ENCODE results near the gene RUVBL2. TPM values are rescaled to one million over a fixed set of nuclear protein-coding genes. Genes with fewer than 3 reads are reported as not detected.
"Not testable (repeated sequence)": the region's sequence is repeated elsewhere in the genome, so short reads cannot be mapped to it uniquely, and the experiment has no call there.

Gene RUVBL2
- total RNA-seq, 1 donor from 2014 or later = 174 TPM

DNA sequence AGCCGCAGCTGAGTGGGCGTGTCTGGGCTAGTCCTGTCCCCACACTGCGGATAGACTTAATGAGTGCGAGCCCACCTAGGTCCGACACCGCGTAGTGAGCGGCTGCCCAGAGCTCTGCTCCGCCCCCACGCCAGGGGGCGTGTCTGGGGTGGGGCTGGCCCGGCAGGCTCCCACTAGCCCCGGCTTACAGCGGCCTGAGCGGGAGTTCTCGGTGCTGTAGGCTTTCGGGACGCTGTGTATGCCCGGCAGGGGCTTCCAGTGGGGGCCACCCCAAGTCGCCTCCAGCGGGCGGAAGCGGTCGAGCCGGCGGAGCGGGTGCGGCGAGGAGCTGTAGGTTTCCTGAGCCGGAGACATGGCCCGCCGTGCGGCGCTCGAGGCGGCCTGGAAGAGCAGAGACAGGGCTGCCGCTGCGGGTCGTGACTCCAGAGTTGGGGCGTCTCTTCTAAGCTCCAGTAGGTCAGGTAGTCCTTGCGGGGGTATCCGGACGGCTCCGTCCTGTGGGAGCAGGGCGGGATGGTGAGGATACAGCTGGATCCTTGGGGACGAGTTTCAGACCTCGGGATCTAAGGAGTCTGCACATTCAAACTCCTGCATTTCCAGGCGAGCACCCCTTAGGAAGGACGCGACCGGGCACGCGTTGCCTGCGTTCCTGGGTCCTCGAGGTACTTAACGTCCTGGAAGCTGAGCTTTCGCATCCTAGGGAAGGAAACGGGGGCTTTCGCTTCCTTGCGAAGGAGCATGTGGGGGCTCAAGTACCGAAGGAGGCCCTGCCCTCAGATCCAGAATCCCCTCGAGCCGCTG, 62.6 kb downstream of the RUVBL2 start:
- TF ChIP-seq, protein P1, sequence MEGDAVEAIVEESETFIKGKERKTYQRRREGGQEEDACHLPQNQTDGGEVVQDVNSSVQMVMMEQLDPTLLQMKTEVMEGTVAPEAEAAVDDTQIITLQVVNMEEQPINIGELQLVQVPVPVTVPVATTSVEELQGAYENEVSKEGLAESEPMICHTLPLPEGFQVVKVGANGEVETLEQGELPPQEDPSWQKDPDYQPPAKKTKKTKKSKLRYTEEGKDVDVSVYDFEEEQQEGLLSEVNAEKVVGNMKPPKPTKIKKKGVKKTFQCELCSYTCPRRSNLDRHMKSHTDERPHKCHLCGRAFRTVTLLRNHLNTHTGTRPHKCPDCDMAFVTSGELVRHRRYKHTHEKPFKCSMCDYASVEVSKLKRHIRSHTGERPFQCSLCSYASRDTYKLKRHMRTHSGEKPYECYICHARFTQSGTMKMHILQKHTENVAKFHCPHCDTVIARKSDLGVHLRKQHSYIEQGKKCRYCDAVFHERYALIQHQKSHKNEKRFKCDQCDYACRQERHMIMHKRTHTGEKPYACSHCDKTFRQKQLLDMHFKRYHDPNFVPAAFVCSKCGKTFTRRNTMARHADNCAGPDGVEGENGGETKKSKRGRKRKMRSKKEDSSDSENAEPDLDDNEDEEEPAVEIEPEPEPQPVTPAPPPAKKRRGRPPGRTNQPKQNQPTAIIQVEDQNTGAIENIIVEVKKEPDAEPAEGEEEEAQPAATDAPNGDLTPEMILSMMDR (IDR thresholded peaks at IDR 0.05; ENCODE audit: insufficient read depth, low read length, poor library complexity, severe bottlenecking) = peak; percentile 33
- H3K4me3 ChIP-seq (ENCODE audit: low read depth, low read length) = peak overlapping the region; percentile 60
- H3K36me3 ChIP-seq (ENCODE audit: control insufficient read depth, insufficient read depth, low read length) = no peaks in the 10 kb centered on the region
- peak; percentile 4 for DNase-seq (ENCODE audit: low read depth)
- no peaks in the 10 kb centered on the region for H3K27me3 ChIP-seq (ENCODE audit: control insufficient read depth, insufficient read depth, low read length)

DNA sequence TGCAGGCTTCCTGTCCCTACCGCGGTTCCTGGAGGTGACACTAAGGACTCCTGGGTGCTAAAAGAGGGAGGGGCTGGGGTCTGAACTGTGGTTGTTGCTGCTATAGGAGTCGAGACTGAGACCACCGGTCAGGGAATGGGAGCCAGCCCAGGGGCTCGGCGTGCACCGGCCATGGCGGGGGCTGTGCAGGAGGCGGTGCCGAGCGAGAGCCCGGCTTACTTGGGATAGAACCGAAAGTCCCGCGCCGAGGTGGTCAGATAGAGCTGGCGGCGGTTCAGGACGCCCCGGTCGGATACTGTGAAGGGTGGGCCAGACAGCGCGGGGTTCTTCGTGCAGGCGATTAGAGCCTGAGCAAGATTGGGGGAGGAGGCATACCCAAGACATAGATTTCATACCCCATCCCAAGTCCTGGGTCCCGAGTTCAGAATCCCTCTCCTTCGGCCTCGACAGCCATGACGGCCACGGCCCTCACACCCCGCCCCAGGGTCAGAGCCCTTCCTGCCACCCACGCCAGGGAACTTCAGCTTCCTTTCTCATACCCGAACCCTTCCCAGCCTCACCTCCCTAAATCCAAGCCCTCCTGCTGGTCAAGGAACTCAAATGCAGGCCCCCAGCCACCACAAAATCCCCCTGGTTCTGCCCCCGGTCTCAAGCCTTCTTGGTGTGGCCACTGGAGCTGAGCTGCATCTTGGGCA, 63.4 kb downstream of the RUVBL2 start:
- DNase-seq (ENCODE audit: low read depth); H3K36me3 ChIP-seq (ENCODE audit: control insufficient read depth, insufficient read depth, low read length); H3K27me3 ChIP-seq (ENCODE audit: control insufficient read depth, insufficient read depth, low read length): not testable (repeated sequence)
- H3K4me3 ChIP-seq (ENCODE audit: low read depth, low read length) = peak overlapping the region; percentile 60

DNA sequence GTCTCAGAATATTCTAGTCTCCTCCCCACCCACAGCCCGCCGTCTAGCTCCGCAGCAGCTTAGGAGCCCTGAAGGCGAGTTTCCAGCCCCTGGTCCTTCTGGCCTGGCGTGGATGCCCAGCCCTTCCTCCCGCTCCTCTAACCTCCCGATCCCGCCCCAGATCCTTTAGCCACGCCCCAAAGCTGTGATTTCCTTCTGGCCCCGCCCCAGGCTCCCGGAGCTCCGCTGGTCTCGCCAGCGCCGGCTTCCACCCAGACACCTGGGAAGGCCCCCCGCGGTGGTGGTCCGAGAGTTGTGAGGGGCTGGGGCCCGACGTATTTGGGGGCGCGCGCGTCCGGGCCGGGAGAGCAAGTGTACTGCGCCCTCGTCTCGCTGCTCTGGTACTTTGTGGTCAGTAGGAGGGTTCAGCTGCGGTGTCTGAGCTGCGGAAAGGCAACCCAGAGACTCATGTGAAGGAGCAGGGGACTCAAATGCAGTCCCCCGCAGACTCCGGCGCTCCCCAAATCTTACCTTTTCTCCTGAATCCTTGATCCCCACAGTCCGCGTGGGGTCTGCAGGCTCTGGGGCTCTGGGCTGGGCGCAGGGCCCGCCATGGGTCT, 64.0 kb downstream of the RUVBL2 start, which contains the start of gene CGB7:
Gene CGB7, minus strand, starts transcription at position 114 of the 599 bp plus-strand sequence. CDS start 2,374 bp downstream, outside the sequence.
- H3K4me3 ChIP-seq (ENCODE audit: low read depth, low read length) = peak within 1 kb of the TSS; percentile 60
- TF ChIP-seq, protein P1 (IDR thresholded peaks at IDR 0.05; ENCODE audit: insufficient read depth, low read length, poor library complexity, severe bottlenecking) = no peak
- H3K27me3 ChIP-seq (ENCODE audit: control insufficient read depth, insufficient read depth, low read length) = no peaks in the 10 kb centered on the region
- DNase-seq (ENCODE audit: low read depth) = peak; percentile 25
- no peaks in the 10 kb centered on the region for H3K36me3 ChIP-seq (ENCODE audit: control insufficient read depth, insufficient read depth, low read length)

DNA sequence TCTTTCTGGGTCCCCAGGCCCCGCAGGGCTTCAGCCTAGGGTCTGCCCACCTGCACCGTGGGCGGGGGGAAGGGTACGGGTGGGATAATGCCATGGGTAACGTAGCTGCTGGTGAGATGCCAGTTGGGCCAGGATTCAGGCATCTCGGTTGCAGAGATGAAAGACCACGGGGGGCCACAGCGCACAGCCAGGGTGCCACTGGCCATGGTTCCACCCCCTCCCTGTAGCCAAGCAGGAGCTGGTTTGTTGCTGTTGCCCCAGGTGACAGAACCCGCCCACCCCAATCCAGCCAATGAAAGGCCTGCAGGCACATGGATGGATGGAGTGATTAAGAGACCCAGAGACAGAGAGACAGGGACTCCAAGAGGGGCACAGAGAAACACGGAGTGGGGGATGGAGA, 64.9 kb downstream of the RUVBL2 start:
- Histone ChIP-seq H3K4me3 (ENCODE audit: low read depth, low read length) (no peak overlapping the region), H3K36me3 (ENCODE audit: control insufficient read depth, insufficient read depth, low read length) (no peaks in the 10 kb centered on the region), H3K27me3 (ENCODE audit: control insufficient read depth, insufficient read depth, low read length) (no peaks in the 10 kb centered on the region)
- DNase-seq (ENCODE audit: low read depth) = no peak
- TF ChIP-seq, protein P1 (IDR thresholded peaks at IDR 0.05; ENCODE audit: insufficient read depth, low read length, poor library complexity, severe bottlenecking) = no peak

DNA sequence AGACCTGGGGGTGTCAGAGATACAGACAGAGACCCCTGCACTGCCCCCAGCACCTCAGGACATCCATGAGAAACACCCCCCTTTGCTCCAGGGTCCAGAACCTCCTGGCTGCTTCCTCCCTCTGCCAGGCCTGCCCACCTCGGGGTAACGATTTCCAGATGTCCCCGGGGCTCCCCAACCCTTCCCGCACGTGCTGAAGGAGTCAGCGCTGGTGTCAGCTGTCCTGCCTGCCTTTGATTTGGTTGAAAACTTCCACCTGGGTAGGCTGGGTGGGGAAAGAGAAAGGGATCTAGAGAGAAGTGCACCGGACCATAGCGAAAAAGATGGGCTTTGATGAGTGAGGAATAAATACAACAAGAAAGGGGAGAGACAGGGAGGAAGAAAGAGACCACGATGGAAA, 65.4 kb downstream of the RUVBL2 start:
- H3K4me3 ChIP-seq (ENCODE audit: low read depth, low read length) = no peak overlapping the region
- TF ChIP-seq, protein P1 (IDR thresholded peaks at IDR 0.05; ENCODE audit: insufficient read depth, low read length, poor library complexity, severe bottlenecking) = no peak
- DNase-seq (ENCODE audit: low read depth) = no peak
- no peaks in the 10 kb centered on the region for H3K36me3 ChIP-seq (ENCODE audit: control insufficient read depth, insufficient read depth, low read length)
- no peaks in the 10 kb centered on the region for H3K27me3 ChIP-seq (ENCODE audit: control insufficient read depth, insufficient read depth, low read length)

DNA sequence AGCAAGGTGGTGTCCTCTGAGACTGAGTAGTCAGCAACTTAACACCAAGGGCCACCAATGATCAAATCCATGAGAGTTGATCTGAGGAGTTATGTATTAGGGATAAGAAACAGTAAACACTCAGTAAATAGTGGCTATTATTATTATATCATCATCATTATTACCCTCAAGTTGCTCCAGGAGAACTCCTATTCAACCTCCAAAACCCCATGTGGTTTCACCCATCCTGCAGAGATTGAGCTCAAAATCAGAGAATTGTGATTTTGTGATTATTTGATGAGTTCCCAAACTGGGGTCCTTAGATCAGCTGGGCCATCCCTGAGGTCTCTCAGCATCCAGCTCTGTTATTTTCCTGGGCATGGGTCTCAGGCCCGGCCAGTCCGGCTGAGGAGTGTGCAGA, 67.3 kb downstream of the RUVBL2 start:
- H3K36me3 ChIP-seq (ENCODE audit: control insufficient read depth, insufficient read depth, low read length) = no peaks in the 10 kb centered on the region
- H3K27me3 ChIP-seq (ENCODE audit: control insufficient read depth, insufficient read depth, low read length) = peaks cover 10% of the 10 kb centered on the region
- no peak overlapping the region for H3K4me3 ChIP-seq (ENCODE audit: low read depth, low read length)
- DNase-seq (ENCODE audit: low read depth) = no peak
- TF ChIP-seq, protein P1 (IDR thresholded peaks at IDR 0.05; ENCODE audit: insufficient read depth, low read length, poor library complexity, severe bottlenecking) = no peak

All from kidney epithelial cell (primary cell).